Prostate gland (tissue), 2 donors: ENCODE results near the gene ADAMTS14.

ENCODE experiments used
- CTCF ChIP-seq, 4 experiments: fragments of 200-600 bp in 2 of 4; fragments of 450-650 bp in 2 of 4; sonication (generic) in 2 of 4; IDR thresholded peaks; 1 replicate in 3 of 4; 2 replicates in 1 of 4; pipeline ENCODE4 v1.5.1; 2016 to 2019; ENCODE audit warnings: antibody characterized with exemption in 4 of 4, mild to moderate bottlenecking in 2 of 4, moderate library complexity in 2 of 4
- POLR2A ChIP-seq: fragments of 450-650 bp; IDR thresholded peaks from one replicate; pipeline ENCODE4 v1.6.1; 2016; ENCODE audit warnings: antibody characterized with exemption, mild to moderate bottlenecking

GRCh38 chr10:70711911-70712310 lies 39.6 kb downstream of the ADAMTS14 start:
- TF ChIP-seq POLR2A = no peak
- TF ChIP-seq CTCF (IDR thresholded peaks at IDR 0.05) = no peak
